ENCODE measurements around the gene SH2D1B.
"Not testable (repeated sequence)": the region's sequence is repeated elsewhere in the genome, so short reads cannot be mapped to it uniquely, and the experiment has no call there.

SH2D1B gene

GRCh38 chr1:162430583-162430982 lies 18.6 kb upstream of the SH2D1B start:
- no peak for DNase-seq (ENCODE audit: low read depth, low spot score)
- ChIA-PET CTCF (no interaction called here), POLR2A (no interaction called here)
- H3K4me3 ChIP-seq (ENCODE audit: low read depth, low read length): no peak overlapping the region
- TF ChIP-seq, protein P1, sequence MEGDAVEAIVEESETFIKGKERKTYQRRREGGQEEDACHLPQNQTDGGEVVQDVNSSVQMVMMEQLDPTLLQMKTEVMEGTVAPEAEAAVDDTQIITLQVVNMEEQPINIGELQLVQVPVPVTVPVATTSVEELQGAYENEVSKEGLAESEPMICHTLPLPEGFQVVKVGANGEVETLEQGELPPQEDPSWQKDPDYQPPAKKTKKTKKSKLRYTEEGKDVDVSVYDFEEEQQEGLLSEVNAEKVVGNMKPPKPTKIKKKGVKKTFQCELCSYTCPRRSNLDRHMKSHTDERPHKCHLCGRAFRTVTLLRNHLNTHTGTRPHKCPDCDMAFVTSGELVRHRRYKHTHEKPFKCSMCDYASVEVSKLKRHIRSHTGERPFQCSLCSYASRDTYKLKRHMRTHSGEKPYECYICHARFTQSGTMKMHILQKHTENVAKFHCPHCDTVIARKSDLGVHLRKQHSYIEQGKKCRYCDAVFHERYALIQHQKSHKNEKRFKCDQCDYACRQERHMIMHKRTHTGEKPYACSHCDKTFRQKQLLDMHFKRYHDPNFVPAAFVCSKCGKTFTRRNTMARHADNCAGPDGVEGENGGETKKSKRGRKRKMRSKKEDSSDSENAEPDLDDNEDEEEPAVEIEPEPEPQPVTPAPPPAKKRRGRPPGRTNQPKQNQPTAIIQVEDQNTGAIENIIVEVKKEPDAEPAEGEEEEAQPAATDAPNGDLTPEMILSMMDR (IDR thresholded peaks at IDR 0.05; ENCODE audit: insufficient read depth, low read length, missing control alignments): no peak

DNA sequence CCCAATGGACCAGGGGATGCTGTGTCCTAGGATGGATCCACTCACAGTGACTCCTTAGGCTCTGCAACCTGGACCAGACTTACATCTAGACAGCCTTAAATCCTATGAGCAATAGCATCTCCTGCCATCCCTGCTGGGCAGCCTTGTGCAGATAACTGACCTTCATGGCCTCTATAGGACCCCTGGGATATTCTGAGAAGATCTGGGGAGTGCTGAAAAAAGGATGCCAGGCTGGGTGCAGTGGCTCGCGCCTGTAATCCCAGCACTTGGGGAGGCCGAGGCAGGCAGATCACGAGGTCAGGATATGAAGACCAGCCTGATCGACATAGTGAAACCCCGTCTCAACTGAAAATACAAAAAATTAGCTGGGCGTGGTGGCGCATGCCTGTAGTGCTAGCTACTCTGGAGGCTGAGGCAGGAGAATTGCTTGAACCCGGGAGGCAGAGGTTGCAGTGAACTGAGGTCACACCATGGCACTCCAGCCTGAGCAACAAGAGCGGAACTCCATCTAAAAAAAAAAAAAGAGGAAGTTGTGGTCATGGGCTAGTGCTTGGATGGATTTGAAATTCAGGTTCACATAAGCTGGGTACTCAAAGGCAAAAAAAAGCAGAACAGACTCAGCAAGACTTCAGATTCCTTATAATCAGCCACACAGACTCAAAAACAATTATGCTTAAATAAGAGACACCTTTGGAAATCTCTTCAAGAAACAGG lies 10.9 kb upstream of the SH2D1B start:
- TF ChIP-seq, protein P1 (IDR thresholded peaks at IDR 0.05; ENCODE audit: insufficient read depth, low read length, missing control alignments): no peak
- no peak overlapping the region for H3K4me3 ChIP-seq (ENCODE audit: low read depth, low read length)
- no peak for DNase-seq (ENCODE audit: low read depth, low spot score)
- CTCF ChIA-PET: no interaction called here
- POLR2A ChIA-PET: no interaction called here

DNA sequence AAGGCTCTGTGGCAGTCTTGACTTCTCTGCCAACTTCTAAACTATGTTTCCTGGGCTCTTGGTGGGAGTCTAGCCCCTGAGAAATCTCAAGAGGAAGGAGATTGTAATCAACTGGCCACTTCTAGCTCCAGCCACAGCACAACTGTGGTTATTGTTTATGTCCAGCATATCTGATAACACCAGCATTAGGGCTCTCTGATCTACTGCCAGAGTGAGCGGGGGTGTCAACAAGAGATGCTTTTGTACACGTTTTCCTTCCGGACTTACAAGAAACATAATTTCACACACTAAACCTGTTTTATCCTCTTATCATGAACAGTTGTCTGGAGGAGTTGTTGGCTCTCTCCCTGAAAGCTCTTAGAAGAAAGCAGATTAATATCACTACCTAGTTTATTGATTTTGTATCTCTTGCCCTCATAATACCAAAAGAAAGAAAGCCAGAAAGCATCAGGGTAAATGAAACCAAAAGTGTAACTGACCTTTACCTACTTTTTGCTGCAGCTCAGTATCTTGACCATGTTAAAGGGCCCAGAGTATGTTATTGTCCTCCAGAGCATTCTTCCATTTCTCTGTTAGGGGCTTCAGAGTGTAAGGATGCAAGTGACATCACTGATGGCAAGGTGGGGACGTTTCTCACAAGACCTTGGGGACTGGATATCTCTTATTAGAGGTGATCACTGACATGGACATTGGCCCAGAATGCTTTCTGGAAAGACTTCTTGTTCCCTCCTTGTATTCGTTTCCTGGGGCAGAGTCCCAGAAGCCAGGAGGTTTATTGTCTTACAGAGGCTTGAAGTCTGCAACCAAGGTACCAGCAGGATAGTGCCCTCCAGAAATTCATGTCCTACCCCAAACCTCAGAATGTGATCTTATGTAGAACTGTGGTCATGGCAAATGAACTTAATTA lies 9.6 kb upstream of the SH2D1B start:
- ChIA-PET CTCF (no interaction called here), POLR2A (no interaction called here)
- no peak overlapping the region for H3K4me3 ChIP-seq (ENCODE audit: low read depth, low read length)
- DNase-seq (ENCODE audit: low read depth, low spot score): no peak
- TF ChIP-seq, protein P1 (IDR thresholded peaks at IDR 0.05; ENCODE audit: insufficient read depth, low read length, missing control alignments): no peak

GRCh38 chr1:162420120-162420519 lies 8.2 kb upstream of the SH2D1B start:
- ChIA-PET POLR2A (no interaction called here), CTCF (no interaction called here)
- no peak overlapping the region for H3K4me3 ChIP-seq (ENCODE audit: low read depth, low read length)
- TF ChIP-seq, protein P1 (IDR thresholded peaks at IDR 0.05; ENCODE audit: insufficient read depth, low read length, missing control alignments): no peak
- DNase-seq (ENCODE audit: low read depth, low spot score): no peak

DNA sequence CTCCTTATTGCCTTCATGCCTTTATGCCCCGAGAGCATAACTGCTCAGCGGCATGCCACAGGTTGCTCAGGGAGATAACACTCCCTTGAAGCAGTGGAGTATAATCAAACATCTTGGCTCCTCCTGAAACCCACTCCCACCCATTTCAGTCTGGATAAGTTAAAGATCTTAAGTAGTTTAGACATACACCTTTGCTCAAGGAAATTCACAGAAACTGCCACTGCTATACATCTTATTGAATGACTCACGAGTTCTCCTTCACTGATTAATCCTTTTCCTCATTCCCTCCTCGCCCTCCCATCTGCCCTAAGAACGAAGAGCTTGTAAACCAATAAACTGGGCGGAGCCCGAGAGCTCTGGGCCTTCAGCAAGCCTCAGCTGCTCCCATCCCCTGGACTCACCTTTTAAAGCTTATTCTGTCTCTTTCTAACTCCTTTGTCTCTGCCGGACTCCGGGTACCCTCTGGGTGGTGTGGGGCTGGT lies 7.6 kb upstream of the SH2D1B start:
- POLR2A ChIA-PET; CTCF ChIA-PET; H3K4me3 ChIP-seq (ENCODE audit: low read depth, low read length); DNase-seq (ENCODE audit: low read depth, low spot score): not testable (repeated sequence)

DNA sequence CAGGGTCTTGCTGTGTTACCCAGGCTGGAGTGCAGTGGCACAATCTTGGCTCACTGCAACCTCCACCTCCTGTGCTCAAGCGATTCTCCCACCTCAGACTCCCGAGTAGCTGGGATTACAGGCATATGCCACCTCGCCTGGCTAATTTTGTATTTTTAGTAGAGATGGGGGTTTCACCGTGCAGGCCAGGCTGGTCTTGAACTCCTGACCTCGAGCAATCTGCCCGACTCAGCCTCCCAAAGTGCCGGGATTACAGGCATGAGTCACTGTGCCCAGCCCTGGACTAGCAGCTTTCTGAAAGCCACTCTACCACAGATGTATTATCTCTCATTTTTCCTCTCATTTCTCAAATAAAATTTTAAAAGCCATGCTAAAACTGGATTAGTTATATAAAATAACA lies 6.6 kb upstream of the SH2D1B start:
- H3K4me3 ChIP-seq (ENCODE audit: low read depth, low read length); CTCF ChIA-PET; DNase-seq (ENCODE audit: low read depth, low spot score); POLR2A ChIA-PET: not testable (repeated sequence)

DNA sequence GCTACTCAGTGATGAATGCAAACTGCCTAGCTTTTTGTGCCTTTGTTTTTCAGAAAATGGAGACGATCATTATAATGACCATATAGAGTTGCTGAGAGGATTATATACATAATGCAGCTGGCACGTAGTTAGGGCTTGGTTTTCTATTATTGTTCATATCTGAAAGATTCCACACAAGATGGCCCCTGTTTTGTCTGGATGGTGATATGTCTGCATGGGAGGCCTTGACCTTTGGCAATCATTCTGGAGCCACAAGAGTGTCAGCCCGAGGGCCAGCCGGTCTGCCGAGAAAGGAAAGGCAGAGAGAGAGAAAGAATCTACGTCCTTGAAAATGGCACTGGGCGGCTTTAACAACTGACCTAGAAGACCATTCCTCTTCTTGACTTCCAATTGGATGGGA lies 5.7 kb upstream of the SH2D1B start:
- ChIA-PET CTCF (no interaction called here), POLR2A (no interaction called here)
- no peak for DNase-seq (ENCODE audit: low read depth, low spot score)

More for the DNA sequence above, 5.7 kb upstream of the SH2D1B start:
- H3K4me3 ChIP-seq (ENCODE audit: low read depth, low read length): no peak overlapping the region
- TF ChIP-seq, protein P1 (IDR thresholded peaks at IDR 0.05; ENCODE audit: insufficient read depth, low read length, missing control alignments): no peak
